ENCODE data around the gene BBOF1. TPM values are rescaled to one million over a fixed set of nuclear protein-coding genes. Genes with fewer than 3 reads are reported as not detected.

Gene BBOF1
- total RNA-seq, 1 donor from 2014 or later = 2.0 TPM

DNA sequence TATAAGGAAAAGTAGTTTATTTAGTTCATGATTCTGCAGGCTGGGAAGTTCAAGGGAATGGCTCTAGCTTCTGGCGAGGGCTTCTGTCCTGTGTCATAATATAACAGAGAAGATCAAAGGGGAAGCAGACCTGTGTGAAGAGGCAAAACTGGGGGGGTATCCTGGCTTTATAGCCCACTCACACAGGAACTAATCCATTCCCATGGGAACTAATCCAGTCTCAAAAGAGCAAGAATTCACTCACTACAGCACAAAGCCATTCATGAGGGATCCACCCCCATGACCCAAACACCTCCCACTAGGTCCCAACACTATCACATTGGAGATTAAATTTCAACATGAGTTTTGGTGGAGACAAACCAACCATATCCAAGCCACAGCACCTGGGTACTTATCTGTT, 58.3 kb downstream of the BBOF1 start:
- peaks cover 8% of the 10 kb centered on the region for H3K9me3 Mint-ChIP-seq
- no peak overlapping the region for H3K9ac ChIP-seq
- TF ChIP-seq, protein P1, sequence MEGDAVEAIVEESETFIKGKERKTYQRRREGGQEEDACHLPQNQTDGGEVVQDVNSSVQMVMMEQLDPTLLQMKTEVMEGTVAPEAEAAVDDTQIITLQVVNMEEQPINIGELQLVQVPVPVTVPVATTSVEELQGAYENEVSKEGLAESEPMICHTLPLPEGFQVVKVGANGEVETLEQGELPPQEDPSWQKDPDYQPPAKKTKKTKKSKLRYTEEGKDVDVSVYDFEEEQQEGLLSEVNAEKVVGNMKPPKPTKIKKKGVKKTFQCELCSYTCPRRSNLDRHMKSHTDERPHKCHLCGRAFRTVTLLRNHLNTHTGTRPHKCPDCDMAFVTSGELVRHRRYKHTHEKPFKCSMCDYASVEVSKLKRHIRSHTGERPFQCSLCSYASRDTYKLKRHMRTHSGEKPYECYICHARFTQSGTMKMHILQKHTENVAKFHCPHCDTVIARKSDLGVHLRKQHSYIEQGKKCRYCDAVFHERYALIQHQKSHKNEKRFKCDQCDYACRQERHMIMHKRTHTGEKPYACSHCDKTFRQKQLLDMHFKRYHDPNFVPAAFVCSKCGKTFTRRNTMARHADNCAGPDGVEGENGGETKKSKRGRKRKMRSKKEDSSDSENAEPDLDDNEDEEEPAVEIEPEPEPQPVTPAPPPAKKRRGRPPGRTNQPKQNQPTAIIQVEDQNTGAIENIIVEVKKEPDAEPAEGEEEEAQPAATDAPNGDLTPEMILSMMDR (IDR thresholded peaks at IDR 0.05) = no peak
- TF ChIP-seq EZH2 (IDR thresholded peaks at IDR 0.05) = no peak
- no peak for TF ChIP-seq EZH2phosphoT487 (IDR thresholded peaks at IDR 0.05)
- H3K27ac ChIP-seq = peak overlapping the region; percentile 83
- peaks cover 13% of the 10 kb centered on the region for H3K4me1 Mint-ChIP-seq
- H2AFZ ChIP-seq (replicated peaks) = no peak overlapping the region
- peaks cover 55% of the 10 kb centered on the region for H3K79me2 ChIP-seq (ENCODE audit: low read depth)
- H4K20me1 ChIP-seq (ENCODE audit: low read depth) = peaks cover 5% of the 10 kb centered on the region
- H3K36me3 ChIP-seq = no peaks in the 10 kb centered on the region
- H3K36me3 Mint-ChIP-seq = peaks cover 12% of the 10 kb centered on the region
- DNase-seq (ENCODE audit: low spot score) = peak; percentile 83
- H3K9me3 ChIP-seq (ENCODE audit: low read depth) = no peaks in the 10 kb centered on the region
- H3K27me3 ChIP-seq = no peaks in the 10 kb centered on the region
- H3K4me2 ChIP-seq = peak overlapping the region; percentile 80
- H3K4me3 ChIP-seq = peak overlapping the region; percentile 37
- H3K27me3 Mint-ChIP-seq (ENCODE audit: insufficient read depth, low read depth) = no peaks in the 10 kb centered on the region
- H3K4me1 ChIP-seq = peaks cover 17% of the 10 kb centered on the region
- peaks cover 19% of the 10 kb centered on the region for H3F3A ChIP-seq (ENCODE audit: low read depth)
- peak overlapping the region; percentile 46 for H3K27ac Mint-ChIP-seq
- no peak overlapping the region for H3K4me3 Mint-ChIP-seq

- H3K79me2 ChIP-seq (ENCODE audit: low read depth) = peaks cover 71% of the 10 kb centered on the region
- no peaks in the 10 kb centered on the region for H3K36me3 ChIP-seq
- H3K27ac Mint-ChIP-seq = no peak overlapping the region
- H3K4me3 Mint-ChIP-seq = no peak overlapping the region
- peaks cover 33% of the 10 kb centered on the region for H3F3A ChIP-seq (ENCODE audit: low read depth)
- H3K4me3 ChIP-seq = no peak overlapping the region
- peaks cover 32% of the 10 kb centered on the region for H3K4me1 ChIP-seq
- TF ChIP-seq EZH2phosphoT487 (IDR thresholded peaks at IDR 0.05) = no peak
- TF ChIP-seq EZH2 (IDR thresholded peaks at IDR 0.05) = no peak
- TF ChIP-seq, protein P1 (IDR thresholded peaks at IDR 0.05) = no peak
- H3K9me3 Mint-ChIP-seq = peaks cover 8% of the 10 kb centered on the region
- peaks cover 11% of the 10 kb centered on the region for H3K36me3 Mint-ChIP-seq
- H4K20me1 ChIP-seq (ENCODE audit: low read depth) = peaks cover 5% of the 10 kb centered on the region
- H3K9ac ChIP-seq = no peak overlapping the region
- no peak overlapping the region for H2AFZ ChIP-seq (replicated peaks)
- H3K27me3 ChIP-seq = no peaks in the 10 kb centered on the region
- no peak for DNase-seq (ENCODE audit: low spot score)
- no peaks in the 10 kb centered on the region for H3K27me3 Mint-ChIP-seq (ENCODE audit: insufficient read depth, low read depth)
- no peaks in the 10 kb centered on the region for H3K9me3 ChIP-seq (ENCODE audit: low read depth)
- no peak overlapping the region for H3K27ac ChIP-seq
- H3K4me2 ChIP-seq = no peak overlapping the region
- H3K4me1 Mint-ChIP-seq = peaks cover 28% of the 10 kb centered on the region
Measured at GRCh38 chr14:74080820-74081460, 61.8 kb downstream of the BBOF1 start.

DNA sequence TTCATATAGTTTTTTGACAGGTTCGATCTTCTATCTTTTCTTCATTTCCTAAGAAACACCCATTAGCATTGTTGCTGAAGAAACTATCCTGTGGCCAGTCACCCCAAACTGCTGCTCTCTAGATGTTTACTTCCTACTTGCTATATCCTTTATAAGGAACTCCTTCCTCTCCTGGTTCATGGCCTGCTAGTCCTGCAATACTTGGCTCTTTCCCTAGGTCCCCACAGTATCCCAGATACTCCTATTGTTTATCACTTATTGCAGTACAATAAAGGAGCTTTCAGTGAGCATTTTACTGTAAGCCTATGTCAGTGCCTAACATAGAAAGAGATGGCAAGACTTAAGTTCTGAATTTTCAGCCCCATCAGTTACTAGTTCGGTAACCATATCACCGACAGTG, 62.3 kb downstream of the BBOF1 start:
- no peaks in the 10 kb centered on the region for H3K9me3 ChIP-seq (ENCODE audit: low read depth)
- peaks cover 9% of the 10 kb centered on the region for H3K36me3 Mint-ChIP-seq
- DNase-seq (ENCODE audit: low spot score) = no peak
- no peaks in the 10 kb centered on the region for H3K27me3 ChIP-seq
- H3K4me1 Mint-ChIP-seq = peaks cover 30% of the 10 kb centered on the region
- H4K20me1 ChIP-seq (ENCODE audit: low read depth) = peaks cover 5% of the 10 kb centered on the region
- no peak overlapping the region for H3K4me2 ChIP-seq
- peaks cover 35% of the 10 kb centered on the region for H3K4me1 ChIP-seq
- TF ChIP-seq, protein P1 (IDR thresholded peaks at IDR 0.05) = no peak
- no peak for TF ChIP-seq EZH2phosphoT487 (IDR thresholded peaks at IDR 0.05)
- no peak for TF ChIP-seq EZH2 (IDR thresholded peaks at IDR 0.05)
- H3K9me3 Mint-ChIP-seq = peaks cover 8% of the 10 kb centered on the region
- H3K79me2 ChIP-seq (ENCODE audit: low read depth) = peaks cover 72% of the 10 kb centered on the region
- H3K27ac Mint-ChIP-seq = no peak overlapping the region
- no peak overlapping the region for H2AFZ ChIP-seq (replicated peaks)
- H3K36me3 ChIP-seq = no peaks in the 10 kb centered on the region
- H3F3A ChIP-seq (ENCODE audit: low read depth) = peaks cover 33% of the 10 kb centered on the region
- H3K27ac ChIP-seq = no peak overlapping the region
- H3K9ac ChIP-seq = no peak overlapping the region
- no peak overlapping the region for H3K4me3 ChIP-seq
- no peak overlapping the region for H3K4me3 Mint-ChIP-seq
- no peaks in the 10 kb centered on the region for H3K27me3 Mint-ChIP-seq (ENCODE audit: insufficient read depth, low read depth)

All from neural progenitor cell (in vitro differentiated cells).